G401.6 (cell line): ENCODE data around the gene GULP1.

ENCODE experiments used
- FAIRE-seq: peaks from 2 replicates; lab custom pipeline; 2012; peaks lifted over from hg19 to GRCh38; lab: Jason Lieb, UNC

GULP1 gene

DNA sequence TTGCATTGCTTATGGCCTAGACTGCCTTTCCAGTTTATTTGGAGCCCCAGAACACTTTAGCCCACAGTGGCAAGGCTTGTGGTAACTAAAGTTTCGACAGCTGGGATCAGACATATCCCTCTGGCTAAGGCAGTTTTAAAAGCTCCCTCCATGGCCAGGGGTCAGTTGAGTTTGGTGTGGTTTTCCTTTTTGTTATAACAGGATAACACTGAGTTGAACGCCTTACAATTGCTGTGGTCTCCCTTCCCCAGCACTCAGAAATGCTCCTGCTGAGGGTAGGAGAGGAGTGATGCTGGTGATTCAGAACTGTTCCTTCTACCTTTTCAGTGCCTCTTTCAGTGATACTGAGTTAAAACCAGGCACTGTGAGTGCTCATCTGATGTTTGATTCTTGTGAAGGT is 182.6 kb downstream of the GULP1 start:
- FAIRE-seq, result no peak

DNA sequence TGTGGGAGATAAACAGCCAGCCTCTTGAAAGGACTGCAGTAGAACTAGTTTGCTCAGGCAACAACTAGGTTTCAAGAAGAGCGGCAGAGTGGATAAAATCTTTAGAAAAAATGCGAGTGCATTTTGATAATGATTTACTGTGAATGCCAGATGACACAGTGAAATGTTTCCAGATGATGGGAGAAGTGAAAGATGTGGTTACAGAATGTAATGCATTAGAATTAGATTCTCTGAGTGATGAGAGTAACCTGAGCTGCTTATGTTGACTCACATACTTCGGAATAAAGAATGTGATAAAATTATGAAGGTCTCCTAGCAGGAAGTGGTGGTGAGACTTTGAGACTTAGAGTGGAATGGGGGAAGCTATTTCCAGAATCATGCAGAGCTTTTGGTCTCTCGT is 184.3 kb downstream of the GULP1 start:
- no peak for FAIRE-seq

DNA sequence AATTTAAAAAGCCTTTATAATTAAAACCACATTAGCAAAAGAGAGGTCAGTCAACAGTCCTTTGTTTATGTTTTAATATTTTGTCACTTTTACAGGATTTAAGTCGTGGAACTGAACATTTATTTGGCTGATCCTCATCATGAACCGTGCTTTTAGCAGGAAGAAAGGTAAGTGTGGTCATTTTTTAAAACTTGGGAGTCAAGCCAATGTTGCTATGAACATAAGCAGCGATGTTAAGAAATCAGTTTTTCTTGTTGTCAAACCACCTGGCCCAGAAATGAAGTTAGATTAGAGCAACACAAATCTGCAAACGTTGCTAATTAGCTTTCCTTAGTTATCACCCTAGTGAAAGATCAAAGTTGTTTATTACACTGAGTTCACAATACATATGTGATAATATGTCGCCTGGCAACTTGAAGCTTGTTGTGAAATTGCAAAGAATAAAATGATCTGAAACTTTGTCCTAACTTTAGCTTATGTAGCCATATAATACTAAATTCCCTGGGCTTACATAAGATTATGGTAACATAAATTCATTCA is 186.0 kb downstream of the GULP1 start:
- no peak for FAIRE-seq

DNA sequence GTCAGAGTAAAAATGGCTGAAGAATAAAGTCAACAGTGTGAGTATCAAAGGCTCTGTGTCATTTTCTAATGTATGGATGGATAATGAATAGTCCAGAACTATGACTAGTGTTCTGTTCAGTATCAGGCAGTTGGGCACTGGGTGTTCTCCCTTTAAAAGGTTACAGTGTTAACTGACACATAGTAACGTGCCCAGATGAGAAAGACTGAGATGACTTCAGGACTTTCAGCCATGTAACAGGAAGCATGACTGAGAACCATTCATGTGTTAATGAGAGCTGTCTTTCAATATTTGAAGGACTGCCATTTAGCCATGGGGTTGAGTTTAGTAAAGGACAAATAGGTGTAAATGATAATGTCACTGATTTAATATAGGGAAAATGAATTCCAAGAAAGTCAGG is 187.1 kb downstream of the GULP1 start:
- FAIRE-seq, result no peak

DNA sequence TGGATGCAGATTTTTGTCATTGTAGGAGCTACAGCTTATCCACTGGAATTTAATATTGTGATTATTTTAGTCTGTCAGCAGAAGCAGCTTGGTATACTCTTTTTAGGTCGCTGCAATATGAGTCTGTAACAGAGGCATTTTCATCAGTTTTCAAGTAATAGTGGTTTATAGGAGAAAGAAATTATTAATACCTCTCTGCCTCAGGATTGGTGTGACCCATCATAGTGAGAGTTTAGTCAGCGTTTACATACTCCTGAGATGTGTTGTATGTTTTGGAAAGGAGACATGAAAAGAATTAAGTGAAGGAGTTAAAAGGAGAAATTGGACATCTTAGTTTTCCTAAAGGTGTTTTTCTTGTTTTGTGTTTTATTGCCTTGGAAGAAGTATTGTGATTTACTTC is 189.8 kb downstream of the GULP1 start:
- FAIRE-seq, result no peak

DNA sequence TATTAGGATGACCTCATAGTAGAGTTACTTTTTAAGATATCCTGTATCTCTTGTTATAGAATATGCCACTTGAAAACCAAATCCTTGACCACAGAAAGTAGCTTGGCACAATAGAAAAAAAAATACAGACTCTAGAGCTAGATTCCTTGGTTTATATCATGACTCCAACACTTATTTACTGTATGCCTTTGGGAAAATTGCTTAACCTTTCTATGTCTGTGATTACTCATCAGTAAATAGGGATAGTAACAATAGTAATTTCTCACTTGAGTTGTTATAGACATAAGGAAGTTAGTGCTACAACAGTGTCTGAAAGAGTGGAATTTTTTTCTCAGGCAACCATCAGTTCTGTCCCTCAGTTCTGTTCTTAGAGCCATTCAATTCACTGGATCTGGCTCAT is 193.8 kb downstream of the GULP1 start:
- no peak for FAIRE-seq

DNA sequence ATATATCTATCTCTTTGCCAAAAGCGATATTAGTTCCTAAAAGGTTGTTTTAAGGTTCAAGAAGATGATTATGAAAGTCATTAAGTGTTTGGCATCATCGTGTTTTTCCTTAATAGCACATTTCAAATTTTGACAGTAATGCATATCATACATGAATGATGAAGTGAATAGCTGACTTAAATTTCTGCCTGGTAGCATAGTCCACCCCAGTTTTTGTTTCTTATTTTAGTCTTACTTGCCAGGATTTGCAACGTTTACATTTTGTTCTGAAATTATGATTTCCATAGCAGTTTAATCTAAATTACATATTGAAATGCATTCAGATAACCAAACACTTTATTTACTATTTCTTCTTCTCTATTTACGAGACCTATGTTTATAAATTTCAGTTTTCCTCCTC is 201.1 kb downstream of the GULP1 start:
- no peak for FAIRE-seq

DNA sequence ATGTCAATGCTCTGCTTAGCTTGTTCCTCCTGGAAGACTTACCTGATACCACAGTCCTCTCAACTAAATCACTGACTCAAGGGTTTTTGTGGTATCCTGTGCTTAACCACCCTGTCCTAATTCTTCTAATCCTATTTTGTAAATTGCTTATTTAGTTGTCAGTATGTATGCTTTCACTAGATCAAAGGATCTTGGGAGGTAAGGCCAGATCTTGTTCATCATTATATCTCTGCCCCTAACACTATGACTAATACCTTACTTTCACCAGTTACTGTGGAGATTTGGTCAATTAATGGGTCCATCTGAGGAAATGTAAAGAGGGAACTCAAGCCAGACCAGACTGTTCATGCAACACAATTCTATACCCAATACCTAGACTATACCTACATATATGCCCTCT is 203.2 kb downstream of the GULP1 start:
- FAIRE-seq, result no peak

DNA sequence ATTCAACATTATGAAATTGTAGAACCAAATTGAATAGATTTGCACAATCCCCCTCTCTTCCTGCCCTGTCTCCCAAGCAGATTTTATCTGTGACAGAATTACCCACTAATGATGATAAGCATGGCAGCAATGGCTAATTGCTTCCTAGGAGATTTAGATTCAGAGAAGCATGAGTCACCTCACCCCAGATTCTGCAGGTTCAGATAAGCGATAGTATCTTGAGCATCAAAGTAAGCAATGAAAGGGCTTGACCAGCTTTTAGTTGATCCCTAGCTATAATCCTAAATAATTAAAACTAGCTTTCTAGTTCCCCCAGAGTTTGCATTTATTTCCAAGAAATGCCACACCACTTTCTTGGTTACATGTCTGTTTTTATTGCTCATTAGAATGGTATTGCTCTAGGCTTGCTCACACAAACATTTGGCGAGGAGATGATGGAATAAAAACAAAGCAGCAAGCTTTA is 204.3 kb downstream of the GULP1 start:
- no peak for FAIRE-seq

DNA sequence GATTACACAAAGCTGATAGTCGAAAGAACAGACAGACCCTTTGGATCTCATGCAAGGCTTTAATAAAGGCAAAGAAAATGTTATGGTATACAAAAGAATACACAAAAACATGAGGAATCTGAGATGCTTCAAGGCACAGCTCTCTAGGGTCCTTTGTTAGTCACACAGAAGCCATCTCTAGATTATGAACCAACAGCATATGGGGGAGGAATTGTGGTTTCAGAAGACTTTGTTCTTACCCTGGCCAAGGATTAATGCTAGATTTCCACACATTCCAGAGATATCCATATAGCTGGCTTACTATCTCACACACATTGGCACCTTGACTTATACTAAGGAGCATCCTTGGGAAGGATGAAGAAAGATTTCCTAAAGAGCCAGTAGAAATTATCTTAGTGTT is 206.1 kb downstream of the GULP1 start:
- FAIRE-seq, result no peak

DNA sequence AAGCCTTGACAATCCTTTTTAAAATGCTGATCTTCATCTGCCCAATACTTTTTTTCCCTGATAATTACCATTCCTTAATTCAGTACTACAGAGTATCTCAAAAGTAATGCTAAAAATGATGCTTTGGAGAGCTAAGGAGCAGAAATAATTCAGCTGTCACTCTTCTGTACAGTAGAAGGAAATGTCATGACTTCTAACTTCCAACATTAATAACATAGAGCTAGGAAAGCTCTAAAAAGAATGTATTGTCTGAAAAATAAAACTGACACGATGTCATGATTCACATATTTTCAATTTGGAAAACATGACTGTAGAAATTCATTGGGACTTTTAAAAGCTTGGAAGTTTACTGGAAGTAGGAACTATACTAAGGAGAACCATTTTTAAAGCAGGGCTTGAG is 212.3 kb downstream of the GULP1 start:
- peak; percentile 52 for FAIRE-seq

DNA sequence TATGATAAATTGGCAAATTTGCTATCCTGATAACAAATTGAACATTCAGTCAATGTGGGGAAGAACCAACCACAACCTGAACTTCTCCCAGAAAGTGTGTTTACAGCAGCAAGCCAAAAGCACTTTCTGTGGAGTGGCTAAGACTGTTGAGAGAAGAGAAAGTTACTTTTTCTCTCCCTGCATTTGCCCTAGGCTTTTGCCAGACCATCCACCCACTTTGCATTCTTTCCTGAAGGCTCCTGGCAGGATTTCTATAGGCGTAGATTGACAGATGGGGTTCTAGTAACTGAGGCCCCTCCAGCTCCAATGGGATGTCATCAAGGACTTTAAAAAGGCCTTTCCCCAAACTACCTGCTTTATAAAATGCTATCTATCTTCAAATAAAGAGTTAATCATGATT is 215.2 kb downstream of the GULP1 start:
- no peak for FAIRE-seq

DNA sequence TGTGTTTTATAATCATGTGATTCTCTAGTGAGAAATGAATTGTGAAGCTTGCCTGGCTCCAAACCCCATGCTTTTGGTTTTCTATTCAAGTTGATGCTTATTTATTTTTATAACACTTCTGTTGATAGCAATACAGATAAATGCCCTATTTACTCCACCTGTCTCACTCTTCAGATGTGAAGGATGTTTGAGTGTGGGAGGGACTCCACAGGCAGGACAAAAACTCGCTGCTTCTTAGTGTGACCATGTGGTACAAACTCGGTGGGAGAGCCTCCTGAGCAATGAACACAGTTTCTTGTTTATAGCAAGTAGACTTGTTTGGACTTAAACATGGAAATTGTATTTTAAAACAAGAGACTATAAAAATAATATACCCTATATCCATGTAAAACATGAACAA is 219.7 kb downstream of the GULP1 start:
- no peak for FAIRE-seq

DNA sequence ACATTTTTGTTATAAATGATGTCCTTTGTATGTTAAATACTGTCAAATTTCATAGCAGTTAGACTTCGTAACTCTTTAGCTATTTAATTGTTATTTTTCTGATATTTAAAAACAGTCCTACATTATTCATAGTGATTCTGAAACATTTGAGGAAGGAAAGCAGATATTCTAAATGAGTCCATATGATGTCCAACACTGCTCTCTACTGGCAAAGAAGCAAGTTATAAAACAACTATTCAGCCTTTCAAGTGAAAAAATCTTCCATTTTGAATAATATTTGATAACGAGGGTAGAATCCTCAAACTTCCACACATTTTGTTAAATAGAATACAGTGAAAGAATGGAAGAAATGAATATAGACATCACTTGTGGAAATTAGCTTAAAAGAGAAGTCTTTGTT is 220.8 kb downstream of the GULP1 start:
- FAIRE-seq, result peak; percentile 98

DNA sequence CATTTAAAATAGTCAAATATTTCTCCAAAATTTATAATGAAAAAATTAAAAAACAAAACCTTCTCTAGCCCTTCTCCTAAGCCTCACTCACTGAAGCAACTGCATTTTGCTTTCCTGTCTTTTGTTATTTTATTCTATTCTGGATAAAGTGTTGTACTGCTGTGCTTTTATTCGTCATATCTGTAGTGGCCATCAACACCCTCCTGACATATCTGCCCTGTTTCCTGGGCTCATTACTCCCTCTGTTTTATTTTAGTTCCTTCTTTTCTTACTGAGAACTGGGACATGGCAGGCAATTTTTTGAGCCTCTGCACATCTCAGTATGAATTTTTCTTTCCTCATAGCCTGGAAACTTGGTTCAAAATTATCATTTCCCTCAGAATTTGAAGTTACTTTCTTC is 224.2 kb downstream of the GULP1 start:
- FAIRE-seq, result no peak

DNA sequence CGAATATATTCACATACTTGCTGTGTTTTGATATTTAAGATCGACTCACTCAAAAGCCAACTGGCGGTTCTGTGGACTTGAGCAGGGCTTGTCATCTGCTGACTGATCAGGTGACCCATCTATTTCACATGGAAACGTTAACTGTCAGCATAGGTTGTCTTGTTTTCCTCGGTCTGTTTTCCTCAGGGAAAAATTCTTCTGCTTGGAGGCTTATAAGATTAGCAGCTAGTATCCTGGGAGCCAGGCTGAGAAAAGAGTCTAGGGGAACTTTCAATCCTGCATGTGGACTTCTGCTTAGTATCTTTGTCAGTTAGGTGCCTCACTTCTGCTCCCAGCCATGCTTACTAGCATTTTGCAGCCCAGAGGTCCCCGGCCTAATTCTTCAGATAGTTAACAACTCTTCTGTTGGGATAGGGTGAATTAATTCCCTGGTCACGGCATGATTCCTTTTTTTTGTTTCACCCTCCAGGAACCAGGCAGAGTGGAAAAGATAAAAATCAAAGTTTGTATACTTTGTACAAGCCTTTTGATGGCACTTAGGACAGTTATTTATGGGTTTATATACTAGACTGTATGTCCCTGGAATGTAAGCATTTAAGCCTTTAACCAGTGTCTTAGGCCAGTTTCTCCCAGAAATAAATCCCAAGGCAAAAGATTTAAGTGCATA is 226.0 kb downstream of the GULP1 start:
- FAIRE-seq, result no peak

DNA sequence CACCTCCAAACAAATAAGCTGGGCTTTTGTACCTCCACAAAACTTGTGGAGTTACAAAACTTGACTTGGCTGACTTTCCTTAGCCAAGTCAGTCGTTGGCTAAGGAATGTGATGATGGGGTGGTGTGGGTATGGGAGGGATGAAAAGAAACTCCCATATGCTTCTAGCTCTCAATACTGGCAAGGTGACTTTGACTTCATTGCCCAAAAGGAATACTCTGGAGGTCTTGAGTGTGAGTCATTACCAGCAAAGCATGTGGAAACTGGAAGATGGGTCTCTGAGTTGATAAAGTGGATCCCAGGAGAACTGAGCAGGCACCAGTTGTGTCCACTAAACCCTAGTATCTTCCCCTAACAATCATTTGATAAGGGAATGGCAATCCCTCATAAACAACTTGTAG is 226.7 kb downstream of the GULP1 start:
- no peak for FAIRE-seq

DNA sequence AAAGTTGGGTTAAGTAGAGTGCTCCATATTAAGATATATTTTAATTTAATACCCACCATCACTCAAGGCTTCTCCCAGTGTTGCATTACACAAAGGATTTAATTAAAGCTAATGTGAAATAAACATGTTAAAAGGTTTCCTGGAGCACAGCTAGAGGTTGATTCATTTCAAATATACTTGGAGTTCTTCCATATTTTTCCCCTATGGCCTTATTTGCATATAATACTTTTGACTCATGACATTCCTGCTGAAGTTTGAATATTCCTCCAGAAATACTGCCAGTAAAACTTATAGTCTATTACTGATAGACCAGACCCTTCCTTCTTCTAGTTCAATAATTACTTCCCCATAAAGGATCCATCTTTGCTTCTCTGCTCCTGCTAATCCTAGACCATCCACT is 227.5 kb downstream of the GULP1 start:
- FAIRE-seq, result no peak

DNA sequence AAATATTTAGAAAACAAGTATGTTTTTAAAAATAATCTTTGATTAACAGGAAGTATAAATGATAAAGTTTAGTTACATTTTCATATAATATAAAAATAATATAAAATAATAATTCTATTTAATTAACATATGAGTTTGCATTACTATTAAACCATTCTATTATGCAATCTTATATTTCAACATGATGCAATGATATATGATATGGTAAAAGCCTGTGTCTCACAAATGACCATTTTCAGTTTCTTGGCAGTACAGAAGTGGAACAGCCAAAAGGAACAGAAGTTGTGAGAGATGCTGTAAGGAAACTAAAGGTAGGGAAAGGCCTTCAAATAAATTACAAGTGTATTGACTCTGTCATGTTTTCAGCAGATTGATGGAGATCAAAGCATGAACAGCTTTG is 230.8 kb downstream of the GULP1 start:
- peak; percentile 95 for FAIRE-seq

DNA sequence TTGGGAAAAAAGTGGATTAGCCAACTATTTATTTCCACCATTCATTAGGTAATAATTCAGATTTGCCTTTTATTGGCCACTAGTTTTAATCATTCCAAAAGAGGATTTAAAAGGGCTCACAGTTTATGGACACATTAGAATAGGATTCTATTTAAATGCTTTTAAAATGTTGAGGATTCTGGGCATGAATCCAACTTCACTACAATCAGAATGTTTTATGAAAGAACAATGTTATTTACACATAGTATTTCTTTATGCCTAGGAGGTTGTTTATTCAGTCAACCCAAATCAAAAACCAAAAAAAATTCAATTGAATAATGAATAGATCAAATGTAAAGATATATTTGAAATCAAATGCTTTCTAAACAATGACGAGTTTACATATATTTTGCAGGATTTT is 232.2 kb downstream of the GULP1 start:
- peak; percentile 17 for FAIRE-seq

DNA sequence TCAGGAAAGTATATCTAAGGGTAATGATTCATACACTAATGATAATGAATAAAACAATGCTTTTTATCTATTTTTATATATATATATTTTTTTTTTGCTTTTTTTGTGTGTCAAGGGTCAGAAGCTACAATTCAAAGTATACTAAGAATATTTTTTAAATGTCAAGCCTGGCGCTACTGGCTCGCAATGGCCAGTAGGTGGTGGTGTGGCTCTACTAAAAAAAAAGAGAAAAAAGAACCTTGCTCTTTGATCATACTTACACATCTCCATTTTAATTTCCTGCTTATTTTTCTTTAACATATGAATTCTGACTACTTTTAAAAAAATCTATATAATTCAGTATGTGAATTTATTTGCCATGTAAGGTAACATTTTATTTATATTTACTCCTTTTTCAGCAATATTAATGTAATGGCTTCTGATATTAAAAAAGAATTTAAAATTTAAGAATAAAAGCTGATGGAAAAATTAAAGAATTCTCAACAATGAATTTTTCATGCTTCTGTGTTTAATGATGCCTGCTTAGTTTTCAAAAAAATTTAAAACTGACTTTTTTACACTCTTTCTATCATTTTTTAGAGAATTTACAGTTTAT is 232.9 kb downstream of the GULP1 start:
- peak; percentile 99 for FAIRE-seq

DNA sequence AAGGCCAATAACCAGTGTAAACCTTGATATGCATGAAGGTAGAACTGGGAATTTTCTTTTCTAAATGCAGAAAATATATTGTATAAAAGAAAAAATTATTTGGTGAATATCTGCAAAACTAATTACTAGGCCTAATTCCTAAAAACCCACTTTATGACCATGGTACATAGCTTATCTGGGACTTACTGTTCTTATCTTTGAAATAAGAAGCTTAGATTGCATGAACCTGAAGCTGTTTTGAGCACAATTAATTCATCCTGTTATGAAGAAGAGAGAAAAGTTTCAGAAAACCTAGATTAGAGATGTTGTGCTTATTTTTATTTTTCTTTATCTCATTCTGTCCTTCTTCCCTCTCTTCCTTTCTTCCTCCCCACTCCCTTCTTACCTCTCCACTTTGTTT is 235.0 kb downstream of the GULP1 start:
- FAIRE-seq, result no peak

DNA sequence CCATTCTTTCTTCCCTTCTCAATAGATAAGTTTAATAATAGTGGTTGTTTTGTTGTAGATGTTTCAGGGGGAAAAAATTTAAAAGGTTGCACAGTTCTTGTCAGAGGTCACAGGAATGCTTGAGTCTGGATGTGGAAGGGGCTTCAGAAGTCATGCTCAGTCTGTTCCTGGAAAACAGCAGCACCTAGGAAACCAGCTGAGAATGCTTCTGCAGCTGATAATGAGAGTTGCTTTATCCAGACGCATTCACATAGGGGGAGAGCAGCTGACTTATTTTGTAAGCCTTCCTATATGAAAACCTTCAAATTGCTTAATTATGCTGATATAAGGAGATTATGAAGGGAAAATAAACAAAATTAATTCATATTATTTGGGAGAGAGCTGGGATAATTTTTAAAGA is 235.5 kb downstream of the GULP1 start:
- no peak for FAIRE-seq

DNA sequence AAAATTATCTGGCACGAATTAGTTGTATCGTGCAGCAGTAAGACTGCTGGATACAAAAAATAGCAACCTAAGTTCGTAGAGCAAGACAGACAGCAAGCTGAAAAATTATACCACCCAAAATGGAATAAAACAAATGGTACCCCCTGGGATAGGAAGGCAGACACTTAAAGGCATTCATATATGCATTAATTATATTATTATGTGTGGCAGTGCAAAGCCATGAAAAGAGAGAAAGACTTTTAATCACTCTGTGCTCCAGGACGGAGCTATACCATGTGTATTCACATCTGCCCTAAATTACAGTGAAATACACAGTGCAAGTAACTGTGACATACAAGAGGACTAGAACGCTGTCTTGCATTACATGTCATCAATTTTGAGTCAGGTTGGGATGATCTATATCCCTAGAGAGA is 235.9 kb downstream of the GULP1 start:
- FAIRE-seq, result no peak
